ENCODE data around the gene MOB2.

The MOB2 gene

GRCh38 chr11:1460396-1460985 lies 26.1 kb downstream of the MOB2 start:
- CTCF ChIA-PET = no interaction called here
- DNase-seq (ENCODE audit: extremely low spot score) = no peak
- POLR2A ChIA-PET = no interaction called here
- no peak for TF ChIP-seq LEF1 (IDR thresholded peaks at IDR 0.05; ENCODE audit: borderline replicate concordance)
- TF ChIP-seq L3MBTL2 (conservative IDR thresholded peaks at IDR 0.05) = no peak
- no peak for TF ChIP-seq BHLHE40 (IDR thresholded peaks at IDR 0.05; ENCODE audit: borderline replicate concordance)
- TF ChIP-seq FOXM1 (IDR thresholded peaks at IDR 0.05; ENCODE audit: borderline replicate concordance) = no peak
- TF ChIP-seq TARDBP (IDR thresholded peaks at IDR 0.05) = no peak
- TF ChIP-seq FOXK2 (IDR thresholded peaks at IDR 0.05) = no peak
- no peak for TF ChIP-seq SUZ12 (IDR thresholded peaks at IDR 0.05)
- no peak for TF ChIP-seq PKNOX1 (IDR thresholded peaks at IDR 0.05)
- no peak for TF ChIP-seq ZNF384 (IDR thresholded peaks at IDR 0.05)
- TF ChIP-seq ELF4 (IDR thresholded peaks at IDR 0.05) = no peak
- no peak for TF ChIP-seq FOXA1 (IDR thresholded peaks at IDR 0.05)
- no peak for TF ChIP-seq HDGF (IDR thresholded peaks at IDR 0.05; ENCODE audit: borderline replicate concordance)
- no peak for TF ChIP-seq SP1 (IDR thresholded peaks at IDR 0.05)
- TF ChIP-seq ARNT (IDR thresholded peaks at IDR 0.05) = no peak
- TF ChIP-seq CTBP1 (IDR thresholded peaks at IDR 0.05; ENCODE audit: borderline replicate concordance) = no peak
- TF ChIP-seq NFRKB (IDR thresholded peaks at IDR 0.05) = no peak

GRCh38 chr11:1459764-1460395 lies 26.7 kb downstream of the MOB2 start:
- no peak for DNase-seq (ENCODE audit: extremely low spot score)
- POLR2A ChIA-PET = no interaction called here
- CTCF ChIA-PET = no interaction called here
- TF ChIP-seq ELF4 (IDR thresholded peaks at IDR 0.05) (no peak), CTBP1 (IDR thresholded peaks at IDR 0.05; ENCODE audit: borderline replicate concordance) (no peak)

GRCh38 chr11:1459219-1459575 lies 27.4 kb downstream of the MOB2 start:
- DNase-seq (ENCODE audit: extremely low spot score) = no peak
- TF ChIP-seq SP1 (IDR thresholded peaks at IDR 0.05) (no peak), NFRKB (IDR thresholded peaks at IDR 0.05) (no peak), ZNF384 (IDR thresholded peaks at IDR 0.05) (no peak), HDGF (IDR thresholded peaks at IDR 0.05; ENCODE audit: borderline replicate concordance) (no peak), CTBP1 (IDR thresholded peaks at IDR 0.05; ENCODE audit: borderline replicate concordance) (no peak), ARNT (IDR thresholded peaks at IDR 0.05) (no peak), PKNOX1 (IDR thresholded peaks at IDR 0.05) (no peak), BHLHE40 (IDR thresholded peaks at IDR 0.05; ENCODE audit: borderline replicate concordance) (no peak), FOXM1 (IDR thresholded peaks at IDR 0.05; ENCODE audit: borderline replicate concordance) (no peak), TARDBP (IDR thresholded peaks at IDR 0.05) (no peak), ELF4 (IDR thresholded peaks at IDR 0.05) (no peak), FOXK2 (IDR thresholded peaks at IDR 0.05) (no peak), FOXA1 (IDR thresholded peaks at IDR 0.05) (no peak), SUZ12 (IDR thresholded peaks at IDR 0.05) (no peak), LEF1 (IDR thresholded peaks at IDR 0.05; ENCODE audit: borderline replicate concordance) (no peak), L3MBTL2 (conservative IDR thresholded peaks at IDR 0.05) (no peak)
- ChIA-PET CTCF (interaction anchor here (0.6 kb wide), 1 partner anchor 175 kb away, joined by 3 read pairs; no protein-coding TSS in a partner anchor), POLR2A (no interaction called here)

GRCh38 chr11:1458340-1459218 lies 28.0 kb downstream of the MOB2 start:
- ChIA-PET POLR2A (no interaction called here), CTCF (interaction anchor here (0.6 kb wide), 1 partner anchor 176 kb away, joined by 3 read pairs; no protein-coding TSS in a partner anchor)
- DNase-seq (ENCODE audit: extremely low spot score) = peak; percentile 25
- TF ChIP-seq ARNT (IDR thresholded peaks at IDR 0.05) (no peak), NFRKB (IDR thresholded peaks at IDR 0.05) (no peak), ZNF384 (IDR thresholded peaks at IDR 0.05) (no peak), CTBP1 (IDR thresholded peaks at IDR 0.05; ENCODE audit: borderline replicate concordance) (no peak), FOXA1 (IDR thresholded peaks at IDR 0.05) (no peak)

GRCh38 chr11:1457856-1458255 lies 28.7 kb downstream of the MOB2 start:
- no peak for TF ChIP-seq LEF1 (IDR thresholded peaks at IDR 0.05; ENCODE audit: borderline replicate concordance)
- TF ChIP-seq ARNT (IDR thresholded peaks at IDR 0.05) = no peak
- TF ChIP-seq TARDBP (IDR thresholded peaks at IDR 0.05) = no peak
- no peak for TF ChIP-seq CTBP1 (IDR thresholded peaks at IDR 0.05; ENCODE audit: borderline replicate concordance)
- no peak for TF ChIP-seq FOXM1 (IDR thresholded peaks at IDR 0.05; ENCODE audit: borderline replicate concordance)
- TF ChIP-seq ZNF384 (IDR thresholded peaks at IDR 0.05) = no peak
- TF ChIP-seq FOXK2 (IDR thresholded peaks at IDR 0.05) = no peak
- TF ChIP-seq ELF4 (IDR thresholded peaks at IDR 0.05) = no peak
- TF ChIP-seq SUZ12 (IDR thresholded peaks at IDR 0.05) = no peak
- no peak for TF ChIP-seq NFRKB (IDR thresholded peaks at IDR 0.05)
- no peak for TF ChIP-seq PKNOX1 (IDR thresholded peaks at IDR 0.05)
- ChIA-PET POLR2A (no interaction called here), CTCF (no interaction called here)
- DNase-seq (ENCODE audit: extremely low spot score) = no peak

GRCh38 chr11:1457326-1457680 lies 29.3 kb downstream of the MOB2 start:
- DNase-seq (ENCODE audit: extremely low spot score) = no peak
- POLR2A ChIA-PET = no interaction called here
- CTCF ChIA-PET = no interaction called here
- TF ChIP-seq SP1 (IDR thresholded peaks at IDR 0.05) = no peak
- no peak for TF ChIP-seq PKNOX1 (IDR thresholded peaks at IDR 0.05)

Data from HEK293T (cell line).